Measurements from ENCODE around the gene POTEJ. TPM values are rescaled to one million over a fixed set of nuclear protein-coding genes. Genes with fewer than 3 reads are reported as not detected.

POTEJ gene
- not detected in 2 replicates for total RNA-seq

DNA sequence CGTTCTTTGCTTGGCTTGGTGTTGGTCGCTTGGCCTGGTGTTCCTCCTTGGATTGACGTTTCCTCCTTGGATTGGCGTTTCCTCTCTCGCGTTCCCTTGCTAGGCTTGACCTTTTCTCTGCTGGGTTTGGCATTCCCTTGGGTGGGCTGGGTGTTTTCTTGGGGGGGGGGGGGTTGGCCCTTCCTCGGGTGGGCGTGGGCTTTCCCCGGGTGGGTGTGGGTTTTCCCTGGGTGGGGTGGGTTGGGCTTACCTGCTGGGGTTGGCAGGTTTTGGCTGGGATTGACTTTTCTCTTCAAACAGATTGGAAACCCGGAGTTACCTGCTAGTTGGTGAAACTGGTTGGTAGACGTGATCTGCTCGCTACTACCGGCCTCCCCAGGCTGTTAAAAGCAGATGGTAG is at the start of gene POTEJ:
POTEJ (plus strand) TSS at position 301 of the 400 bp plus-strand sequence; CDS start at position 394, 93 bp downstream.

GRCh38 chr2:130599393-130599792 is 11.8 kb upstream of the POTEJ start, which contains the start of gene CFC1:
Gene CFC1 (minus strand): TSS chr2:130599575. CDS start chr2:130599287, 288 bp downstream.

Other genes starting within 250 kb of the POTEJ start
- gene POTEI, start 102.1 kb upstream of the POTEJ start, total RNA-seq = not detected in 2 replicates
- not detected in 2 replicates for gene CFC1B, start 90.2 kb upstream of the POTEJ start, total RNA-seq
- gene CFC1, start 11.9 kb upstream of the POTEJ start, total RNA-seq = not detected in 2 replicates
- not detected in 2 replicates for gene GPR148, start 117.6 kb downstream of the POTEJ start, total RNA-seq
- gene AMER3, start 144.1 kb downstream of the POTEJ start, total RNA-seq = not detected in 2 replicates
- gene ARHGEF4, start 225.5 kb downstream of the POTEJ start, total RNA-seq = 6.4 and 8.3 TPM in 2 replicates